Psoas muscle (tissue), 8 donors: ENCODE results near the gene XAF1. TPM values are rescaled to one million over a fixed set of nuclear protein-coding genes. Genes with fewer than 3 reads are reported as not detected.

Experiments used
- ATAC-seq, 4 donors: fragments of 200-7000 bp; cut with Tn5 transposase; one replicate each; pipeline ENCODE4 v1.9.1; 2020; ENCODE audit warnings: moderate library complexity in 3 of 4, mild to moderate bottlenecking in 2 of 4
- DNase-seq, 2 donors: peaks; one replicate each; pipeline ENCODE4 v3.0.0-alpha.2; 2020
- H3K27ac ChIP-seq: fragments of 200-600 bp; one replicate; pipeline ENCODE4 v1.8.0; 2022
- H3K27me3 ChIP-seq, 3 donors: fragments of 200-600 bp in 1 of 3; one replicate each; pipeline versions ENCODE4 v1.6.1 to v1.8.0; 2013 to 2022; ENCODE audit warnings: low read length in 2 of 3, mild to moderate bottlenecking in 2 of 3, moderate library complexity in 1 of 3; ENCODE audit not compliant: insufficient read depth in 3 of 3
- H3K36me3 ChIP-seq, 2 donors: fragments of 200-600 bp in 1 of 2; one replicate each; pipeline versions ENCODE4 v1.6.1 to v1.8.0; 2013 to 2022; ENCODE audit warnings: low read depth in 1 of 2, mild to moderate bottlenecking in 1 of 2, moderate library complexity in 1 of 2; ENCODE audit not compliant: insufficient read depth in 1 of 2
- H3K4me1 ChIP-seq: fragments of 200-600 bp; one replicate; pipeline ENCODE4 v1.8.0; 2022
- H3K4me3 ChIP-seq: fragments of 200-600 bp; one replicate; pipeline ENCODE4 v1.8.0; 2022; ENCODE audit warnings: mild to moderate bottlenecking
- H3K9me3 ChIP-seq: fragments of 200-600 bp; one replicate; pipeline ENCODE4 v1.8.0; 2022
- WGBS, 3 donors: extraction: QIAGEN DNeasy Blood & Tissue Kit; methylation state at CpG; one replicate each; pipeline versions ENCODE4 v1.1.6 to v1.1.7; 2013; 5-methylcytosine and 5-hydroxymethylcytosine counted together
- intact Hi-C, 2 donors: fragments of 100-400 bp; cut with DNase I; formaldehyde crosslinking; loops; one replicate each; pipeline versions ENCODE4 v1.11.0 to v1.14.2; 2022
- polyA plus RNA-seq, 3 donors: library from polyadenylated mRNA; stranded (reverse); fragments of 200-250 nt; gene quantifications; one replicate each; pipeline ENCODE4 v1.2.3, GENCODE V29; 2013
- total RNA-seq, 4 donors: library from RNA; stranded (reverse); fragmentation: NEBNext Ultra II Directional in 2 of 4; extraction: Animal tissue kit (Norgen Biotek cat#: 25700) in 2 of 4; gene quantifications; one replicate each; pipeline versions ENCODE4 v1.2.1 to v1.2.4, GENCODE V29; 2021 to 2023
- TF ChIP-seq, protein P1 (sequence below): fragments of 200-600 bp; IDR thresholded peaks from one replicate; pipeline ENCODE4 v1.8.0; 2022; ENCODE audit warnings: antibody characterized with exemption
- donor health status: healthy with polysubstance abuse.
- donor health status: DM: no; HTN: no; CAD: no; lungs with moderate emphysema.
- donor health status: Bipolar disorder and iron deficiency.
- donor health status: healthy.
- donor health status: DM: yes; HTN: yes; CAD: no.
- donor health status: DM: no; HTN: no; CAD: no.
- donor health status: DM: no; HTN: no; CAD: no.
- donor health status: DM: yes; HTN: yes; CAD: no.

The XAF1 gene
- total and polyA plus RNA-seq, 7 donors: 3.7 to 14.0 (median 7.4) TPM

DNA sequence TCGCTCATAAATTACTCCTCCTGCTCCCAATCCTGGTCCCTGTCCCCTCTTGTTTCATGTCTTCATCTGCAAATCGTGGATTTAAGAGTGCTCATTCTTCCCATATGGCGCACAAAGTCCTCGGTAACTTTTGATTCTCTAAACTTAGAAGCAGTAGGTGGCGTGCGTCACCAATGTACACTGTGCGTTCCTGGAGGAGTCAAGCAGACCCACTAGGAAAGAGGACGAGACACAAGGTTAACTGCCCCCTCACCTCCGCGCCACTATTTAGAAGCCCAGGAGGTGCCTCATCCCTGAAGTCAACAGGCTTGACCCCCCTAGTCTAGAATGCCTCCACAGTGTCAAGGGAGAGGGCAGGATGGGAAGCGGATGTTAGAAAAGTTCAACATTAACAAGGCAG lies 45.5 kb upstream of the XAF1 start:
- TF ChIP-seq, protein P1, sequence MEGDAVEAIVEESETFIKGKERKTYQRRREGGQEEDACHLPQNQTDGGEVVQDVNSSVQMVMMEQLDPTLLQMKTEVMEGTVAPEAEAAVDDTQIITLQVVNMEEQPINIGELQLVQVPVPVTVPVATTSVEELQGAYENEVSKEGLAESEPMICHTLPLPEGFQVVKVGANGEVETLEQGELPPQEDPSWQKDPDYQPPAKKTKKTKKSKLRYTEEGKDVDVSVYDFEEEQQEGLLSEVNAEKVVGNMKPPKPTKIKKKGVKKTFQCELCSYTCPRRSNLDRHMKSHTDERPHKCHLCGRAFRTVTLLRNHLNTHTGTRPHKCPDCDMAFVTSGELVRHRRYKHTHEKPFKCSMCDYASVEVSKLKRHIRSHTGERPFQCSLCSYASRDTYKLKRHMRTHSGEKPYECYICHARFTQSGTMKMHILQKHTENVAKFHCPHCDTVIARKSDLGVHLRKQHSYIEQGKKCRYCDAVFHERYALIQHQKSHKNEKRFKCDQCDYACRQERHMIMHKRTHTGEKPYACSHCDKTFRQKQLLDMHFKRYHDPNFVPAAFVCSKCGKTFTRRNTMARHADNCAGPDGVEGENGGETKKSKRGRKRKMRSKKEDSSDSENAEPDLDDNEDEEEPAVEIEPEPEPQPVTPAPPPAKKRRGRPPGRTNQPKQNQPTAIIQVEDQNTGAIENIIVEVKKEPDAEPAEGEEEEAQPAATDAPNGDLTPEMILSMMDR: no peak
- Histone ChIP-seq H3K27ac (no peak overlapping the region), H3K36me3 (no peaks in the 10 kb centered on the region), H3K9me3 (no peaks in the 10 kb centered on the region), H3K27me3 (peaks cover 0 to 50% (median 11%) of the 10 kb centered on the region in 3 donors), H3K4me3 (no peak overlapping the region), H3K4me1 (no peaks in the 10 kb centered on the region)
- intact Hi-C loops: no loop called here
- ATAC-seq: no peak
- 81 to 88% (median 86%) methylated on average over 11 of the region's 11 CpGs for WGBS, 3 donors
- no peak for DNase-seq

DNA sequence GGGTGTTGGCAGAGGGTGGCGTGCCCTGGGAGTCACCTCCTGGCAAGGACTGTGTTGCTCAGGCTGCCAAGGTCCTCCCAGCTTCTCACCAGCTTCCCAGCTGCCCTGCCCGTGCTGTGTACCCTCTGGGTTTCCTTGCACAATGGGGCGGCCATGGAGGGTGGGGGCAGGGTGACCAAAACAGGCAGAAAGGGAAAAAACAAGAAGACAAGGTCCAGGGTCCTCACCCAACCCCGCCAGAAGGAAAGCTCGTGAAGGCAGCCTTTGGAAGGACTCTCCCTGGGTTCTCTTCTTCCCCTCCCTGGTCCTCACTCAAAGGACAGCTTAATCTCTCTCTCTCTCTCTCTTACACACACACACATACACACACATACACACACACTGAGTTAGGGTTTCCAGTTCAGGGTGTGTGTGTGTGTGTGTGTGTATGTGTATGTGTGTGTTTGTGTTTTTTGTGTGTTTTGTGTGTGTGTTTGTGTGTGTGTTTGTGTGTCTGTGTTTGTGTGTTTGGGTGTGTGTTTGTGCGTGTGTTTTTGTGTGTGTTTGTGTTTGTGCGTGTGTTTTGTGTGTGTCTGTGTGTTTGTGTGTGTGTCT lies 44.7 kb upstream of the XAF1 start:
- Histone ChIP-seq H3K9me3 (peaks cover 6% of the 10 kb centered on the region), H3K27me3 (peaks cover 0 to 56% (median 11%) of the 10 kb centered on the region in 3 donors), H3K4me3 (no peak overlapping the region), H3K4me1 (no peaks in the 10 kb centered on the region), H3K36me3 (no peaks in the 10 kb centered on the region), H3K27ac (no peak overlapping the region)
- WGBS, 3 donors: 49 to 55% (median 50%) methylated on average over 7 of the region's 7 CpGs
- peak in 1 of 4 donors; percentile 57 for ATAC-seq
- TF ChIP-seq, protein P1: no peak
- DNase-seq: no peak
- intact Hi-C loops: no loop called here

DNA sequence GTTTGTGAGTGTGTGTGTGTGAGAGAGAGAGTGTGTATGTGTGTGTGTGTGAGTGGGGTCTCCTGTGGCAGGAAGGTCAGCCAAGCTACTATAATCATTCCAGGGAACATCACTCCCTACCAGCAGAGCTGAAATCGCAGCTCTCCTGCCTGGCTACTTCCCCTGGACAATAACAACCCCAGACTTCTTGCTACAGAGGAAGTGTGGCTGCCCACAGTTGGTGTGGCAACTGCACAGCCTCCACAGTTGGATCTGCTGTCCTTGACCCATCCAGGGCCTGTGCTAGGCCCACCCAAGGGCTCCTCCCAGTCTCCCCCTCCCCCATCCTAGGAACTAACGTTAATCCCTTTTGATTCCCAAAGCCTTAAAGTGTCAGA lies 44.2 kb upstream of the XAF1 start:
- no peak for ATAC-seq

DNA sequence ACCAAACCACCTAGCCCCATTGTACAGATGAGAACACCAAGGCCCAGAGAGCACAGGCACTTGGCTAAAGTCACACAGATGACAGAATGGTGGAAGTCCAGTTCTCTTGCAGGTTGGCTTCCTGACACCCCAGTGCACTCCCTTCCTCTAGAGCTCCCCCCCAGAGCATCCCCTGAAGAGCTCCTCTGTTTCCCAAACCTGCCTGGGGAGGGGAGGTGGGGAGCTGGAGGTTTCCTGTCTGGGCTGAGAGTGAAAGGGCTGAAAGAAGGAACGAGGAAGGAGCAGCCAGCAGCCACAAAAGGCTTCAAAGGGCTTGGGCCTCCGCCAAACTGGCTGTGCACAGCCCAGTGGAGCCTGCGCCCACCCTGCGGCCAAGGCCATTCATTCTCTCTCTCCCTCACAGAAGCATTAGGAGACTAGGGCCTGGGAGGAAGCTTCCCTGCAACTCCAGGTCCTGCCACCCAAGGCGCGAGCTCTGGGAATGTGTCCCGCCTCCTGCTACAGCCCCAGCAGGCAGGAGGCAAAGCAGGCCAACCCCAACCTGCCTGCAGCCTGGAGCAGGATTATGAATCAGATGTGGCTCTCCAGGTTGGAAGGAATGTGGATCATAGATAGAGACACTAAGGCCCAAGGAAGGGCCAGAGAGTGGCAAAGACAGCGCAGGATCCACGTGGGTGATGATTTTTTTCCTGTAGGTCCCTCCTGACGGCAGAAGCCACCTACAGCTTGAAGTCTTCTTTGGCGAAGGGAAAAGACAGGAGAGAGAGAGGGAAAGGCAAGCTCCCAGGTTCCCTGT lies 43.6 kb upstream of the XAF1 start:
- H3K4me3 ChIP-seq: peak overlapping the region; percentile 56
- H3K27me3 ChIP-seq: peaks cover 0 to 56% (median 11%) of the 10 kb centered on the region in 3 donors
- no peak for DNase-seq
- H3K27ac ChIP-seq: no peak overlapping the region
- no peaks in the 10 kb centered on the region for H3K4me1 ChIP-seq
- peaks cover 6% of the 10 kb centered on the region for H3K9me3 ChIP-seq
- no peaks in the 10 kb centered on the region for H3K36me3 ChIP-seq
- intact Hi-C loops: no loop called here
- TF ChIP-seq, protein P1: no peak
- ATAC-seq: no peak
- 36 to 39% (median 36%) methylated on average over 11 of the region's 11 CpGs for WGBS, 3 donors

More for the DNA sequence above, 44.2 kb upstream of the XAF1 start:
- H3K4me1 ChIP-seq: no peaks in the 10 kb centered on the region
- TF ChIP-seq, protein P1: no peak
- peaks cover 6% of the 10 kb centered on the region for H3K9me3 ChIP-seq
- no peak overlapping the region for H3K27ac ChIP-seq
- no peak for DNase-seq
- H3K27me3 ChIP-seq: peaks cover 0 to 56% (median 11%) of the 10 kb centered on the region in 3 donors
- intact Hi-C loops: no loop called here
- 34 to 53% (median 47%) methylated on average over 2 of the region's 2 CpGs for WGBS, 3 donors
- H3K36me3 ChIP-seq: no peaks in the 10 kb centered on the region
- H3K4me3 ChIP-seq: no peak overlapping the region
